Breast epithelium (tissue), 4 donors: ENCODE measurements around the gene CNTNAP2. TPM values are rescaled to one million over a fixed set of nuclear protein-coding genes. Genes with fewer than 3 reads are reported as not detected.

Experiments
- DNase-seq, 2 donors: peaks; one replicate each; pipeline ENCODE4 v3.0.0-alpha.2; 2019; ENCODE audit warnings: low spot score in 2 of 2
- H3K27ac ChIP-seq, 2 donors: fragments of 200-600 bp; sonication (generic) in 1 of 2; one replicate each; pipeline ENCODE4 v1.5.1; 2016 to 2019; ENCODE audit warnings: mild to moderate bottlenecking in 1 of 2
- H3K27me3 ChIP-seq, 2 donors: fragments of 200-600 bp; sonication (generic) in 1 of 2; one replicate each; pipeline versions ENCODE4 v1.5.1 to v1.6.0; 2017 to 2019; ENCODE audit warnings: control low read depth in 1 of 2, mild to moderate bottlenecking in 1 of 2
- H3K36me3 ChIP-seq: fragments of 200-600 bp; one replicate; pipeline ENCODE4 v1.5.1; 2019
- H3K4me1 ChIP-seq, 2 donors: fragments of 200-600 bp; sonication (generic); one replicate each; pipeline ENCODE4 v1.5.1; 2016 to 2019; ENCODE audit warnings: control low read depth in 1 of 2
- H3K4me3 ChIP-seq, 3 donors: fragments of 200-600 bp; sonication (generic); 1 replicate in 2 of 3; 2 replicates in 1 of 3; pipeline ENCODE4 v1.5.1; 2016 to 2019; ENCODE audit warnings: mild to moderate bottlenecking in 3 of 3, moderate library complexity in 2 of 3
- H3K9me3 ChIP-seq, 2 donors: fragments of 200-600 bp; sonication (generic) in 1 of 2; one replicate each; pipeline ENCODE4 v1.5.1; 2016 to 2019; ENCODE audit warnings: control low read depth in 1 of 2
- CTCF ChIP-seq, 3 donors: fragments of 450-650 bp; IDR thresholded peaks; one replicate each; pipeline ENCODE4 v1.5.1; 2016 to 2017; ENCODE audit warnings: antibody characterized with exemption in 3 of 3, mild to moderate bottlenecking in 3 of 3, moderate library complexity in 3 of 3
- POLR2A ChIP-seq: fragments of 450-650 bp; IDR thresholded peaks from one replicate; pipeline ENCODE4 v1.6.1; 2016; ENCODE audit warnings: antibody characterized with exemption, mild to moderate bottlenecking, moderate library complexity
- POLR2AphosphoS5 ChIP-seq, 3 donors: sonication (generic); formaldehyde crosslinking; IDR thresholded peaks; one replicate each; pipeline ENCODE4 v1.6.1; 2017; ENCODE audit warnings: antibody characterized with exemption in 3 of 3
- intact Hi-C: fragments of 100-400 bp; cut with DNase I; formaldehyde crosslinking; loops from one replicate; pipeline ENCODE4 v1.15.1; 2023; ENCODE audit warnings: low total_unique reads
- total RNA-seq, 3 donors: library from RNA; depleted of rRNA; stranded (reverse); fragments of >200 nt; gene quantifications; one replicate each; pipeline ENCODE4 v1.1.0, GENCODE V29; 2016

Gene CNTNAP2
- total RNA-seq, 3 donors from 2014 or later: 0.29 to 0.66 TPM; not detected in 1

- H3K36me3 ChIP-seq: no peaks in the 10 kb centered on the region
- TF ChIP-seq POLR2A (no peak), CTCF (IDR thresholded peaks at IDR 0.05) (no peak), POLR2AphosphoS5 (IDR thresholded peaks at IDR 0.05) (no peak)
- intact Hi-C loops: no loop called here
- H3K9me3 ChIP-seq: no peaks in the 10 kb centered on the region
- H3K27ac ChIP-seq: no peak overlapping the region
- H3K4me1 ChIP-seq: no peaks in the 10 kb centered on the region
- no peak for DNase-seq
- no peak overlapping the region for H3K4me3 ChIP-seq
- H3K27me3 ChIP-seq: peaks cover 0 to 5% of the 10 kb centered on the region in 2 donors
Measured at GRCh38 chr7:148110097-148110868, 1993.7 kb downstream of the CNTNAP2 start.

- intact Hi-C loops: no loop called here
- H3K27me3 ChIP-seq: no peaks in the 10 kb centered on the region
- H3K36me3 ChIP-seq: no peaks in the 10 kb centered on the region
- DNase-seq: no peak
- H3K27ac ChIP-seq: no peak overlapping the region
- H3K4me1 ChIP-seq: no peaks in the 10 kb centered on the region
- H3K9me3 ChIP-seq: no peaks in the 10 kb centered on the region
- H3K4me3 ChIP-seq: no peak overlapping the region
- no peak for TF ChIP-seq POLR2A
- no peak for TF ChIP-seq CTCF (IDR thresholded peaks at IDR 0.05)
- TF ChIP-seq POLR2AphosphoS5 (IDR thresholded peaks at IDR 0.05): no peak
Measured at GRCh38 chr7:148114804-148115203, 1998.2 kb downstream of the CNTNAP2 start.

GRCh38 chr7:148115308-148115707, 1998.7 kb downstream of the CNTNAP2 start:
- intact Hi-C loops: no loop called here
- no peaks in the 10 kb centered on the region for H3K4me1 ChIP-seq
- no peak for DNase-seq
- no peaks in the 10 kb centered on the region for H3K9me3 ChIP-seq
- no peak overlapping the region for H3K27ac ChIP-seq
- H3K36me3 ChIP-seq: no peaks in the 10 kb centered on the region
- no peak overlapping the region for H3K4me3 ChIP-seq
- H3K27me3 ChIP-seq: no peaks in the 10 kb centered on the region
- TF ChIP-seq POLR2AphosphoS5 (IDR thresholded peaks at IDR 0.05): no peak
- no peak for TF ChIP-seq POLR2A
- TF ChIP-seq CTCF (IDR thresholded peaks at IDR 0.05): no peak

GRCh38 chr7:148116195-148116594, 1999.6 kb downstream of the CNTNAP2 start:
- intact Hi-C loops: no loop called here
- no peak for DNase-seq
- no peak overlapping the region for H3K4me3 ChIP-seq
- H3K36me3 ChIP-seq: no peaks in the 10 kb centered on the region
- no peaks in the 10 kb centered on the region for H3K9me3 ChIP-seq
- TF ChIP-seq POLR2A: no peak
- no peak for TF ChIP-seq POLR2AphosphoS5 (IDR thresholded peaks at IDR 0.05)
- no peak for TF ChIP-seq CTCF (IDR thresholded peaks at IDR 0.05)
- H3K27me3 ChIP-seq: no peaks in the 10 kb centered on the region
- no peaks in the 10 kb centered on the region for H3K4me1 ChIP-seq
- no peak overlapping the region for H3K27ac ChIP-seq

- H3K9me3 ChIP-seq: no peaks in the 10 kb centered on the region
- no peaks in the 10 kb centered on the region for H3K36me3 ChIP-seq
- H3K4me3 ChIP-seq: no peak overlapping the region
- TF ChIP-seq POLR2A: no peak
- no peak for TF ChIP-seq POLR2AphosphoS5 (IDR thresholded peaks at IDR 0.05)
- TF ChIP-seq CTCF (IDR thresholded peaks at IDR 0.05): no peak
- intact Hi-C loops: no loop called here
- no peaks in the 10 kb centered on the region for H3K4me1 ChIP-seq
- DNase-seq: no peak
- H3K27ac ChIP-seq: no peak overlapping the region
- H3K27me3 ChIP-seq: no peaks in the 10 kb centered on the region
Measured at GRCh38 chr7:148116829-148117403, 2000.3 kb downstream of the CNTNAP2 start.
